ENCODE measurements around the gene TARS1. TPM values are rescaled to one million over a fixed set of nuclear protein-coding genes. Genes with fewer than 3 reads are reported as not detected.

TARS1 gene
- total and polyA plus RNA-seq, 2 of the 8 experiments (the other 6 are each of a cell fraction or from before 2014, with no cell fraction given) = 94.4 to 445 TPM

DNA sequence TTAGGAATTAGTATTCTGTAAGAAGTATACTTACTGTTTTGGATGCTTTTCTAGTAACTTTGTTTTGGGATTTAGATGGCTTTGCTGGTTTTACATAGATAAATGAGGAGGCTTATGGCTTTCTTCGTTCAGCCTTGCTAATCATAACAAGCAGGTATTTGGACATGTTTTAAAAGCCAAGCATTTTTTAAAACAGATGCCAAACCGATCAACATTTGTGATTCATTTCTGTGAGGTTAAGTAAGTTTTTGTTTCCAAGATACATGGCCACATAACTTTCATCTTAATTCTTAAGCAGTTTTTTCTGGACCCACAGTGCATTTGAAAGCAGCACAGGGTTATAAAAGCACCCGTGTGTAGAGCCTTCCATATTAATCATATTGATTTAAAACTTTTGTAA, 21.7 kb downstream of the TARS1 start (continued):
- TF ChIP-seq RBBP5 (IDR thresholded peaks at IDR 0.05; ENCODE audit: borderline replicate concordance, low read depth, low read length) (no peak), FOSL1 (IDR thresholded peaks at IDR 0.05; ENCODE audit: insufficient read depth, low read depth, low read length) (no peak)
